Loucy (cell line): ENCODE measurements around the gene TTLL5.

ENCODE experiments used
- H2AFZ ChIP-seq: fragments of 200-600 bp; sonication (generic); 2 replicates; pipeline ENCODE4 v1.6.0; 2016; ENCODE audit warnings: antibody characterized with exemption, mild to moderate bottlenecking, low read length, moderate library complexity
- H3F3A ChIP-seq: fragments of 200-600 bp; 2 replicates; pipeline ENCODE4 v1.6.0; 2016; ENCODE audit warnings: antibody characterized with exemption, low read depth, mild to moderate bottlenecking
- H3K27me3 ChIP-seq: fragments of 200-600 bp; sonication (generic); 2 replicates; pipeline ENCODE4 v1.6.1; 2014; ENCODE audit warnings: low read length, mild to moderate bottlenecking; ENCODE audit not compliant: insufficient read depth, poor library complexity, severe bottlenecking
- H3K36me3 ChIP-seq: fragments of 200-600 bp; sonication (generic); 2 replicates; pipeline ENCODE4 v1.6.1; 2016; ENCODE audit warnings: low read length; ENCODE audit not compliant: insufficient read depth
- H3K4me1 ChIP-seq: fragments of 200-600 bp; sonication (generic); 2 replicates; pipeline ENCODE4 v1.5.1; 2014; ENCODE audit warnings: low read length, mild to moderate bottlenecking; ENCODE audit not compliant: insufficient read depth, poor library complexity, severe bottlenecking
- H3K4me2 ChIP-seq: fragments of 200-600 bp; sonication (generic); 2 replicates; pipeline ENCODE4 v1.6.0; 2014; ENCODE audit warnings: antibody characterized with exemption, low read length, low read depth, mild to moderate bottlenecking; ENCODE audit not compliant: poor library complexity, severe bottlenecking
- H3K4me3 ChIP-seq: fragments of 200-600 bp; sonication (generic); 2 replicates; pipeline ENCODE4 v1.5.1; 2014; ENCODE audit warnings: low read length, mild to moderate bottlenecking, mixed read lengths; ENCODE audit not compliant: poor library complexity, severe bottlenecking
- H3K79me2 ChIP-seq: fragments of 200-600 bp; sonication (generic); 2 replicates; pipeline ENCODE4 v1.6.1; 2014; ENCODE audit warnings: low read length; ENCODE audit not compliant: insufficient read depth
- H3K9ac ChIP-seq: fragments of 200-600 bp; sonication (generic); 2 replicates; pipeline ENCODE4 v1.6.0; 2014; ENCODE audit warnings: mild to moderate bottlenecking, low read depth, low read length, moderate library complexity; ENCODE audit not compliant: poor library complexity, severe bottlenecking
- H3K9me2 ChIP-seq: fragments of 200-600 bp; sonication (generic); replicated peaks from 2 replicates; pipeline ENCODE4 v1.6.1; 2016; ENCODE audit warnings: low read depth, low read length, mixed read lengths
- H3K9me3 ChIP-seq: fragments of 200-600 bp; sonication (generic); 2 replicates; pipeline ENCODE4 v1.6.1; 2014; ENCODE audit warnings: mild to moderate bottlenecking, antibody characterized with exemption, low read length, low read depth; ENCODE audit not compliant: insufficient read depth
- H4K20me1 ChIP-seq: fragments of 200-600 bp; sonication (generic); 2 replicates; pipeline ENCODE4 v1.6.0; 2014; ENCODE audit warnings: antibody characterized with exemption, low read length, mild to moderate bottlenecking; ENCODE audit not compliant: insufficient read depth, poor library complexity, severe bottlenecking
- EZH2phosphoT487 ChIP-seq: fragments of 200-600 bp; IDR thresholded peaks from 2 replicates; pipeline ENCODE4 v1.6.1; 2018; ENCODE audit warnings: antibody characterized with exemption, mild to moderate bottlenecking, moderate library complexity, borderline replicate concordance
- TF ChIP-seq, protein P1 (sequence below): fragments of 200-600 bp; sonication (generic); conservative IDR thresholded peaks from 2 replicates; pipeline ENCODE4 v1.5.1; 2014; ENCODE audit warnings: mild to moderate bottlenecking, antibody characterized with exemption, low read length

Gene TTLL5

DNA sequence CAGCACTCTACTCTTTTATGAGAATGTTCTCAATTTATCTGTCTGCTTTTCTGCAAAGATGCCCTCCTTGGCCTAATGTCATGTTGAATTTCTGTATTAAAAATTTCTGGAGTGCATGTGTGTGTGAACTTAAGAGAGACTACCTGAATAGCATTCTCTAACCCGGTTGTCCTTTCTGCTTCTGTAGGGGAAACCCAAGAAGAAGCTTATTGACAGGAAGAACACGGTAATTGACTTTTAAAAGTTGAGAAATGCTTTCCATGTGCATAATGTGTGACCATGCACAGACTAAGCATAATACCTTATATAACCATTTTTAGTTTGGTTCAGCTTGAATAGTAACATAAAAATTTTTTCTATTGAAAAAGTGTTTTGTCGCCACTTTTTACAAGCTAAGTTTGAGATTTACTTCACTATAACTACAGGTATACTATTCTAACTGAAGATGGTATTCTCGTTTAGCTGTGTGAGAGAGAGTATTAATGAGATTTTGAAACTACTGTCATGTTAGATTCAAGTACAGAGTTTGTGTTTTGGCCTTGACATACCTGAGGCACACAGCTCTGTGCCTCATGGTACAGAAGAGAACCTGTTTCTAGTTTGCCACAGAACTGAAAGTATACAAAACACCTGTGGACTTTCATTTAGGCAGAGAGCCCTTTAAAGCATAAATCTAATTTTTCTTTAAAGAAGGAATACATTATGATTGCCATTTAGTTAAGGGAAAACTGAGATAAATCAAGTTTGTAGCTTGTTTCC, 96.8 kb downstream of the TTLL5 start:
- H3K9ac ChIP-seq: no peak overlapping the region
- H3K9me3 ChIP-seq: no peaks in the 10 kb centered on the region
- H3K4me2 ChIP-seq: no peak overlapping the region
- no peak for TF ChIP-seq EZH2phosphoT487
- TF ChIP-seq, protein P1, sequence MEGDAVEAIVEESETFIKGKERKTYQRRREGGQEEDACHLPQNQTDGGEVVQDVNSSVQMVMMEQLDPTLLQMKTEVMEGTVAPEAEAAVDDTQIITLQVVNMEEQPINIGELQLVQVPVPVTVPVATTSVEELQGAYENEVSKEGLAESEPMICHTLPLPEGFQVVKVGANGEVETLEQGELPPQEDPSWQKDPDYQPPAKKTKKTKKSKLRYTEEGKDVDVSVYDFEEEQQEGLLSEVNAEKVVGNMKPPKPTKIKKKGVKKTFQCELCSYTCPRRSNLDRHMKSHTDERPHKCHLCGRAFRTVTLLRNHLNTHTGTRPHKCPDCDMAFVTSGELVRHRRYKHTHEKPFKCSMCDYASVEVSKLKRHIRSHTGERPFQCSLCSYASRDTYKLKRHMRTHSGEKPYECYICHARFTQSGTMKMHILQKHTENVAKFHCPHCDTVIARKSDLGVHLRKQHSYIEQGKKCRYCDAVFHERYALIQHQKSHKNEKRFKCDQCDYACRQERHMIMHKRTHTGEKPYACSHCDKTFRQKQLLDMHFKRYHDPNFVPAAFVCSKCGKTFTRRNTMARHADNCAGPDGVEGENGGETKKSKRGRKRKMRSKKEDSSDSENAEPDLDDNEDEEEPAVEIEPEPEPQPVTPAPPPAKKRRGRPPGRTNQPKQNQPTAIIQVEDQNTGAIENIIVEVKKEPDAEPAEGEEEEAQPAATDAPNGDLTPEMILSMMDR: no peak
- no peaks in the 10 kb centered on the region for H4K20me1 ChIP-seq
- H3K9me2 ChIP-seq: no peaks in the 10 kb centered on the region
- no peaks in the 10 kb centered on the region for H3F3A ChIP-seq
- H3K36me3 ChIP-seq: peaks cover 36% of the 10 kb centered on the region; the same call in 1 of the 2 replicates
- no peaks in the 10 kb centered on the region for H3K4me1 ChIP-seq
- no peaks in the 10 kb centered on the region for H3K27me3 ChIP-seq
- no peaks in the 10 kb centered on the region for H3K79me2 ChIP-seq
- H3K4me3 ChIP-seq: no peak overlapping the region
- no peak overlapping the region for H2AFZ ChIP-seq

DNA sequence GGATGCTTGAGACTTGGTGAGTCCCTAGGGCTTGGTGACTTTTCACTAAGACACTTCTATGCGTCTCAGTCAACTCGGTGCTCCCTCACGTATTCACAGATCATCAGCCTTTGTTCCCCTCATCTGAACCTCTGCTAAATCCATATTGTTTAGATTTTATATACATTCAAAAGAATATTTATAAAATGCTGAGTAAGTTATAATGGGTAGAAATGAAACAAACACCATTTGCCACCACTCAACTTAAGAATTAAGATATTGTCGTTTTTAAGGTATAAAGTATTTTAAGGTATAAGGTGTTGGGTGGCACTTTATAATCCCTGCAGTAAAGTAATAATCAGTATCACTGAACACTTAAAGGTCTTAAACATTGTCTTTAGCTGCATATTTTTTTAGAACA, 103.0 kb downstream of the TTLL5 start:
- no peaks in the 10 kb centered on the region for H3K27me3 ChIP-seq
- H3K79me2 ChIP-seq: no peaks in the 10 kb centered on the region
- no peaks in the 10 kb centered on the region for H3K9me2 ChIP-seq
- no peaks in the 10 kb centered on the region for H3F3A ChIP-seq
- H3K9ac ChIP-seq: no peak overlapping the region
- H3K4me1 ChIP-seq: no peaks in the 10 kb centered on the region
- H3K4me3 ChIP-seq: no peak overlapping the region
- no peak overlapping the region for H3K4me2 ChIP-seq
- H4K20me1 ChIP-seq: no peaks in the 10 kb centered on the region
- peaks cover 41% of the 10 kb centered on the region; the same call in 1 of the 2 replicates for H3K36me3 ChIP-seq
- H3K9me3 ChIP-seq: no peaks in the 10 kb centered on the region
- no peak overlapping the region for H2AFZ ChIP-seq
- TF ChIP-seq EZH2phosphoT487: no peak
- TF ChIP-seq, protein P1: no peak

DNA sequence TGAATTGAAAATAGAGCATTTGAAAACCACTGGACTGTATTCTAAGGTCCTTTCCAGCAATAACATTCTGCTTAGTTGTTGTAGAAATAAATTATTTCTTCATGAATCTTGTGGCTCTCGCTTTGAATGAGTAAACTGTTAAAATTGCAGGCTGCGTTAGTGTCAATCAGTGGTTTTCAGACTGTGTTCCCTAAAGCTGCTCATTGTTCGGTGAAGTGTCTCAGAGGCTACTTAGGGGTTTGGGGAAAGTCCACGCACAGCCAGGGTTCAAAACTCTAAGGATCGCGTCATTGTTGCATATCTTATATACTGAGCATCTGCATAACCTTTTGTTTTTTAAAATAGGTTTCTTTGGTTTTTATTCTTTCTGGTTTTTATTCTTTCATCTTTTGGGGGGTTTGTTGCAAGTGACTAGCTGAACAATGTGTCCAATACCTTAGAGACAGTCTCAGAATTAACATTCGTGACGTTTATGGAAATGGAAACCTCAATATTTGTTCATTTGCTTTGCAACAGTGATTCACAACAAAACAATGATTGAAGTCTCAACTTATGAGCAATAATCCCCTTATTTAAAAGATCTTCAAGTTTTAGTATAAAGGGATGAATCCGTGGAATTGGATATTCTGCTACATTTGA, 108.1 kb downstream of the TTLL5 start:
- Histone ChIP-seq H3K4me3 (no peak overlapping the region), H3K9ac (no peak overlapping the region), H4K20me1 (no peaks in the 10 kb centered on the region), H3K79me2 (no peaks in the 10 kb centered on the region), H2AFZ (no peak overlapping the region), H3K36me3 (peaks cover 25% of the 10 kb centered on the region; the same call in 1 of the 2 replicates), H3K9me3 (no peaks in the 10 kb centered on the region), H3K4me1 (no peaks in the 10 kb centered on the region), H3K9me2 (no peaks in the 10 kb centered on the region), H3K4me2 (no peak overlapping the region), H3F3A (no peaks in the 10 kb centered on the region), H3K27me3 (no peaks in the 10 kb centered on the region)
- TF ChIP-seq, protein P1: no peak
- no peak for TF ChIP-seq EZH2phosphoT487
